Measurements from ENCODE around the gene ART5. TPM values are rescaled to one million over a fixed set of nuclear protein-coding genes. Genes with fewer than 3 reads are reported as not detected.
A peak's percentile ranks its signal among the peaks of the same experiment; 100 is the strongest.
"Not testable (repeated sequence)": the region's sequence is repeated elsewhere in the genome, so short reads cannot be mapped to it uniquely, and the experiment has no call there.

Gene ART5
- total RNA-seq, 2 donors from 2014 or later, result 6.4 to 7.8 TPM

GRCh38 chr11:3645552-3645951 lies 3.8 kb upstream of the ART5 start:
- Histone ChIP-seq H3K27me3 (ENCODE audit: control insufficient read depth, insufficient read depth, low read length, poor library complexity, severe bottlenecking) (no peaks in the 10 kb centered on the region), H3K4me1 (ENCODE audit: control insufficient read depth, insufficient read depth, low read length) (no peaks in the 10 kb centered on the region), H3K36me3 (ENCODE audit: control insufficient read depth, insufficient read depth, low read length) (no peaks in the 10 kb centered on the region), H3K9ac (ENCODE audit: extremely low read depth, low read length, poor library complexity, severe bottlenecking) (no peak overlapping the region), H3K4me3 (ENCODE audit: low read length) (no peak overlapping the region), H3K9me3 (ENCODE audit: control insufficient read depth, low read length) (peaks cover 38% of the 10 kb centered on the region), H3K27ac (ENCODE audit: low read depth, low read length) (no peak overlapping the region)
- peaks cover 56% of the 10 kb centered on the region for H3K9me3 Mint-ChIP-seq
- no peak overlapping the region for H3K27ac Mint-ChIP-seq
- TF ChIP-seq, protein P1, sequence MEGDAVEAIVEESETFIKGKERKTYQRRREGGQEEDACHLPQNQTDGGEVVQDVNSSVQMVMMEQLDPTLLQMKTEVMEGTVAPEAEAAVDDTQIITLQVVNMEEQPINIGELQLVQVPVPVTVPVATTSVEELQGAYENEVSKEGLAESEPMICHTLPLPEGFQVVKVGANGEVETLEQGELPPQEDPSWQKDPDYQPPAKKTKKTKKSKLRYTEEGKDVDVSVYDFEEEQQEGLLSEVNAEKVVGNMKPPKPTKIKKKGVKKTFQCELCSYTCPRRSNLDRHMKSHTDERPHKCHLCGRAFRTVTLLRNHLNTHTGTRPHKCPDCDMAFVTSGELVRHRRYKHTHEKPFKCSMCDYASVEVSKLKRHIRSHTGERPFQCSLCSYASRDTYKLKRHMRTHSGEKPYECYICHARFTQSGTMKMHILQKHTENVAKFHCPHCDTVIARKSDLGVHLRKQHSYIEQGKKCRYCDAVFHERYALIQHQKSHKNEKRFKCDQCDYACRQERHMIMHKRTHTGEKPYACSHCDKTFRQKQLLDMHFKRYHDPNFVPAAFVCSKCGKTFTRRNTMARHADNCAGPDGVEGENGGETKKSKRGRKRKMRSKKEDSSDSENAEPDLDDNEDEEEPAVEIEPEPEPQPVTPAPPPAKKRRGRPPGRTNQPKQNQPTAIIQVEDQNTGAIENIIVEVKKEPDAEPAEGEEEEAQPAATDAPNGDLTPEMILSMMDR (conservative IDR thresholded peaks at IDR 0.05), result no peak
- DNase-seq, result no peak
- H3K36me3 Mint-ChIP-seq (ENCODE audit: low read depth), result peaks cover 17% of the 10 kb centered on the region
- 92 to 95% methylated on average over 2 to 7 of the region's 7 CpGs for WGBS, 2 experiments (ENCODE audit: insufficient coverage in 1 of 2, insufficient read length in 1 of 2)
- H3K27me3 Mint-ChIP-seq (ENCODE audit: insufficient read depth), result peaks cover 8% of the 10 kb centered on the region
- no peak overlapping the region for H3K4me3 Mint-ChIP-seq
- peaks cover 18% of the 10 kb centered on the region for H3K4me1 Mint-ChIP-seq

- Histone ChIP-seq H3K27me3 (ENCODE audit: control insufficient read depth, insufficient read depth, low read length, poor library complexity, severe bottlenecking) (no peaks in the 10 kb centered on the region), H3K4me1 (ENCODE audit: control insufficient read depth, insufficient read depth, low read length) (no peaks in the 10 kb centered on the region), H3K36me3 (ENCODE audit: control insufficient read depth, insufficient read depth, low read length) (no peaks in the 10 kb centered on the region), H3K9ac (ENCODE audit: extremely low read depth, low read length, poor library complexity, severe bottlenecking) (no peak within 1 kb of the TSS), H3K27ac (ENCODE audit: low read depth, low read length) (no peak within 1 kb of the TSS), H3K4me3 (ENCODE audit: low read length) (no peak within 1 kb of the TSS), H3K9me3 (ENCODE audit: control insufficient read depth, low read length) (peaks cover 38% of the 10 kb centered on the region)
- peaks cover 17% of the 10 kb centered on the region for H3K36me3 Mint-ChIP-seq (ENCODE audit: low read depth)
- no peak within 1 kb of the TSS for H3K27ac Mint-ChIP-seq
- peaks cover 56% of the 10 kb centered on the region for H3K9me3 Mint-ChIP-seq
- no peak for DNase-seq
- TF ChIP-seq, protein P1 (conservative IDR thresholded peaks at IDR 0.05), result no peak
- H3K4me1 Mint-ChIP-seq, result peaks cover 10% of the 10 kb centered on the region
- H3K4me3 Mint-ChIP-seq, result no peak within 1 kb of the TSS
- H3K27me3 Mint-ChIP-seq (ENCODE audit: insufficient read depth), result peaks cover 12% of the 10 kb centered on the region
- 85 to 86% methylated on average over 3 to 4 of the region's 4 CpGs for WGBS, 2 experiments (ENCODE audit: insufficient coverage in 1 of 2, insufficient read length in 1 of 2)
Measured at GRCh38 chr11:3644817-3645235, 3.0 kb upstream of the ART5 start, which contains the start of gene ART1. ART1 (plus strand) TSS chr11:3645128; CDS start chr11:3659214, 14,086 bp downstream.

DNA sequence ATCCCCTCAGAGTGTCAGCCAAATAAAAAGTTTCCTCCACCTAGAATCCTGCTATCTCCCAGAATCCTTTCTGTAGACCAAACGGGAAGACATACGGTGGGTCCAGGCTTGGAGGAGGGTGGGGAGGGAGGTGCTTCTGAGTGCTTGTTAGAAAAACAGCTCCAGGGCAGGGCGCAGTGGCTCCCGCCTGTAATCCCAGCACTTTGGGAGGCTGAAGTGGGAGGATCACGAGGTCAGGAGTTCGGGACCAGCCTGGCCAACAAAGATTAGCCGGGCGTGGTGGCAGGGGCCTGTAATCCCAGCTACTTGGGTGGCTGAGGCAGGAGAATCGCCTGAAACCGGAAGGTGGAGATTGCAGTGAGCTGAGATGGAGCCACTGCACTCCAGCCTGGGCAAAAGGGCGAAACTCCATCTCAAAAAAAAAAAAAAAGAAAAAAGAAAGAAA lies 1.3 kb upstream of the ART5 start:
- H3K27ac ChIP-seq (ENCODE audit: low read depth, low read length); H3K36me3 ChIP-seq (ENCODE audit: control insufficient read depth, insufficient read depth, low read length); H3K4me1 ChIP-seq (ENCODE audit: control insufficient read depth, insufficient read depth, low read length); H3K4me1 Mint-ChIP-seq; H3K9ac ChIP-seq (ENCODE audit: extremely low read depth, low read length, poor library complexity, severe bottlenecking); H3K27me3 ChIP-seq (ENCODE audit: control insufficient read depth, insufficient read depth, low read length, poor library complexity, severe bottlenecking): not testable (repeated sequence)
- peak; percentile 59 for DNase-seq
- WGBS, 2 experiments (ENCODE audit: insufficient coverage in 1 of 2, insufficient read length in 1 of 2), result 68 to 75% methylated on average over 9 to 11 of the region's 11 CpGs
- Histone ChIP-seq H3K9me3 (ENCODE audit: control insufficient read depth, low read length) (peaks cover 33% of the 10 kb centered on the region), H3K4me3 (ENCODE audit: low read length) (peak overlapping the region; percentile 81)
- H3K27me3 Mint-ChIP-seq (ENCODE audit: insufficient read depth), result peaks cover 18% of the 10 kb centered on the region
- H3K4me3 Mint-ChIP-seq, result peak overlapping the region; percentile 70
- H3K36me3 Mint-ChIP-seq (ENCODE audit: low read depth), result peaks cover 12% of the 10 kb centered on the region
- H3K27ac Mint-ChIP-seq, result peak overlapping the region; percentile 95
- H3K9me3 Mint-ChIP-seq, result peaks cover 40% of the 10 kb centered on the region
